ENCODE data around the gene ZDHHC13. TPM values are rescaled to one million over a fixed set of nuclear protein-coding genes. Genes with fewer than 3 reads are reported as not detected.

Gene ZDHHC13
- total RNA-seq, 4 donors from 2014 or later: 45.8 to 64.9 (median 58.1) TPM

DNA sequence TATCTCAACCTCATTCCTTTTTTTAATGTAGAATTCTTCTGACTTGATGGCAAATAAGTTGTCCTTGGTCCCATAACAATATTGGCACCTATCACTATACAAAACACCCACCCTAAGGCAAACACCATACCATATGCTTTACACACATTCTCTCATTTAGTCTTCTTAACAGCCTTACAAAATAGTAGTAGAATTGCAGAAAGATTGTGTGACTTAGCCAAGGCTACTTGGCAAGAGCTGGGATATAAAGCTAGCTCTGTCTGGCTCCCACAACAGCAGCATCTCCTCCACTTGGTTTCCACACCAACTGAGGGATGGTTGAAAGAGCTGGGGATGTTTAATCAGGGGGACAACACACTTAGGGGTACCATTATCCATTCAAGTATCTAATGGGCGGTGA lies 9.8 kb upstream of the ZDHHC13 start:
- H3K36me3 ChIP-seq: no peaks in the 10 kb centered on the region
- WGBS, 2 donors: 88 to 100% methylated on average over 1 of the region's 1 CpG
- H3K27ac ChIP-seq: no peak overlapping the region
- H3K27me3 ChIP-seq: peaks cover 0 to 5% (median 0%) of the 10 kb centered on the region in 4 donors
- peaks cover 0 to 29% (median 4%) of the 10 kb centered on the region in 3 donors for H3K4me1 ChIP-seq
- H3K9me3 ChIP-seq: no peaks in the 10 kb centered on the region
- intact Hi-C loops (cut with DNase I): no loop called here
- DNase-seq: no peak
- TF ChIP-seq, protein P1, sequence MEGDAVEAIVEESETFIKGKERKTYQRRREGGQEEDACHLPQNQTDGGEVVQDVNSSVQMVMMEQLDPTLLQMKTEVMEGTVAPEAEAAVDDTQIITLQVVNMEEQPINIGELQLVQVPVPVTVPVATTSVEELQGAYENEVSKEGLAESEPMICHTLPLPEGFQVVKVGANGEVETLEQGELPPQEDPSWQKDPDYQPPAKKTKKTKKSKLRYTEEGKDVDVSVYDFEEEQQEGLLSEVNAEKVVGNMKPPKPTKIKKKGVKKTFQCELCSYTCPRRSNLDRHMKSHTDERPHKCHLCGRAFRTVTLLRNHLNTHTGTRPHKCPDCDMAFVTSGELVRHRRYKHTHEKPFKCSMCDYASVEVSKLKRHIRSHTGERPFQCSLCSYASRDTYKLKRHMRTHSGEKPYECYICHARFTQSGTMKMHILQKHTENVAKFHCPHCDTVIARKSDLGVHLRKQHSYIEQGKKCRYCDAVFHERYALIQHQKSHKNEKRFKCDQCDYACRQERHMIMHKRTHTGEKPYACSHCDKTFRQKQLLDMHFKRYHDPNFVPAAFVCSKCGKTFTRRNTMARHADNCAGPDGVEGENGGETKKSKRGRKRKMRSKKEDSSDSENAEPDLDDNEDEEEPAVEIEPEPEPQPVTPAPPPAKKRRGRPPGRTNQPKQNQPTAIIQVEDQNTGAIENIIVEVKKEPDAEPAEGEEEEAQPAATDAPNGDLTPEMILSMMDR (IDR thresholded peaks at IDR 0.05): no peak
- TF ChIP-seq POLR2A (IDR thresholded peaks at IDR 0.05): no peak
- H3K4me3 ChIP-seq: no peak overlapping the region

- no peak for DNase-seq
- Histone ChIP-seq H3K27me3 (peaks cover 0 to 5% (median 0%) of the 10 kb centered on the region in 4 donors), H3K27ac (no peak overlapping the region), H3K4me3 (no peak overlapping the region), H3K9me3 (no peaks in the 10 kb centered on the region), H3K36me3 (no peaks in the 10 kb centered on the region), H3K4me1 (peaks cover 0 to 8% (median 4%) of the 10 kb centered on the region in 3 donors)
- TF ChIP-seq, protein P1 (IDR thresholded peaks at IDR 0.05): peak in 1 of 6 experiments; percentile 7
- no peak for TF ChIP-seq POLR2A (IDR thresholded peaks at IDR 0.05)
- intact Hi-C loops (cut with DNase I): no loop called here
- 78 to 86% methylated on average over 3 of the region's 3 CpGs for WGBS, 2 donors
Observed at GRCh38 chr11:19110295-19110694, 6.7 kb upstream of the ZDHHC13 start.

DNA sequence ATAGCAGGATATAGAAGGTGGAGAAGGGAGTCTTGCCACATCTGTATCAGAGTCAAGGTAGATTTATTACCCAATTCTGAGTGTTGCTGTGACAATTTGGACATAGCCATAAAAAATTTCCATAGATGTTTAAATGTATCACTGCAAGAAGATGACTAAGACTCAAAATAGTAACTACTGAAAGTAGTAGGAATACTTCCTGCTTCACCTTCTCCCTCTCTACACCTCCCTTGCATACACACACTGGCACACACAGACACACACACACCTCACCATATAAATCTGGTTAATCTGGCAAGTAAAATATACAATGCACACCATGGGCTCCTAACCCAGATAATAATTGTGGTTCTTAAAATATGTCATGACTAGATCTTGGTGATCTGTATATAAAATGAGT lies 5.2 kb upstream of the ZDHHC13 start:
- Histone ChIP-seq H3K36me3 (no peaks in the 10 kb centered on the region), H3K9me3 (no peaks in the 10 kb centered on the region), H3K4me3 (no peak overlapping the region), H3K4me1 (peaks cover 4 to 14% (median 4%) of the 10 kb centered on the region in 3 donors), H3K27me3 (no peaks in the 10 kb centered on the region), H3K27ac (no peak overlapping the region)
- intact Hi-C loops (cut with DNase I): no loop called here
- TF ChIP-seq POLR2A (IDR thresholded peaks at IDR 0.05): no peak
- TF ChIP-seq, protein P1 (IDR thresholded peaks at IDR 0.05): no peak
- DNase-seq: no peak

- no peaks in the 10 kb centered on the region for H3K9me3 ChIP-seq
- DNase-seq: no peak
- H3K27me3 ChIP-seq: no peaks in the 10 kb centered on the region
- H3K4me3 ChIP-seq: peak overlapping the region; percentile 71 to 97 (median 87)
- intact Hi-C loops (cut with DNase I): no loop called here
- H3K4me1 ChIP-seq: peaks cover 5 to 51% (median 9%) of the 10 kb centered on the region in 3 donors
- 31 to 32% methylated on average over 11 to 13 of the region's 16 CpGs for WGBS, 2 donors
- H3K27ac ChIP-seq: peak overlapping the region in 3 of 4 donors; percentile 93 to 97 (median 95)
- TF ChIP-seq, protein P1 (IDR thresholded peaks at IDR 0.05): no peak
- TF ChIP-seq POLR2A (IDR thresholded peaks at IDR 0.05): no peak
- peaks cover 0 to 5% (median 0%) of the 10 kb centered on the region in 3 donors for H3K36me3 ChIP-seq
Observed at GRCh38 chr11:19116276-19116970, 545 bp upstream of the ZDHHC13 start.

GRCh38 chr11:19117760-19118097 lies 761 bp downstream of the ZDHHC13 start:
- no peaks in the 10 kb centered on the region for H3K27me3 ChIP-seq
- H3K27ac ChIP-seq: peak overlapping the region; percentile 84 to 97 (median 94)
- peak overlapping the region; percentile 71 to 97 (median 87) for H3K4me3 ChIP-seq
- H3K4me1 ChIP-seq: peaks cover 3 to 64% (median 9%) of the 10 kb centered on the region in 3 donors
- intact Hi-C loops (cut with DNase I): no loop called here
- no peak for TF ChIP-seq POLR2A (IDR thresholded peaks at IDR 0.05)
- TF ChIP-seq, protein P1 (IDR thresholded peaks at IDR 0.05): no peak
- H3K36me3 ChIP-seq: peaks cover 0 to 5% (median 0%) of the 10 kb centered on the region in 3 donors
- DNase-seq: no peak
- WGBS, 2 donors: 16% methylated on average over 7 of the region's 7 CpGs
- H3K9me3 ChIP-seq: no peaks in the 10 kb centered on the region

Data from esophagus squamous epithelium (tissue), 5 donors.